ENCODE measurements around the gene CELSR1. TPM values are rescaled to one million over a fixed set of nuclear protein-coding genes. Genes with fewer than 3 reads are reported as not detected.
A peak's percentile ranks its signal among the peaks of the same experiment; 100 is the strongest.

CELSR1 gene
- total RNA-seq, 3 donors from 2014 or later, result 0.96 to 36.7 (median 21.2) TPM

DNA sequence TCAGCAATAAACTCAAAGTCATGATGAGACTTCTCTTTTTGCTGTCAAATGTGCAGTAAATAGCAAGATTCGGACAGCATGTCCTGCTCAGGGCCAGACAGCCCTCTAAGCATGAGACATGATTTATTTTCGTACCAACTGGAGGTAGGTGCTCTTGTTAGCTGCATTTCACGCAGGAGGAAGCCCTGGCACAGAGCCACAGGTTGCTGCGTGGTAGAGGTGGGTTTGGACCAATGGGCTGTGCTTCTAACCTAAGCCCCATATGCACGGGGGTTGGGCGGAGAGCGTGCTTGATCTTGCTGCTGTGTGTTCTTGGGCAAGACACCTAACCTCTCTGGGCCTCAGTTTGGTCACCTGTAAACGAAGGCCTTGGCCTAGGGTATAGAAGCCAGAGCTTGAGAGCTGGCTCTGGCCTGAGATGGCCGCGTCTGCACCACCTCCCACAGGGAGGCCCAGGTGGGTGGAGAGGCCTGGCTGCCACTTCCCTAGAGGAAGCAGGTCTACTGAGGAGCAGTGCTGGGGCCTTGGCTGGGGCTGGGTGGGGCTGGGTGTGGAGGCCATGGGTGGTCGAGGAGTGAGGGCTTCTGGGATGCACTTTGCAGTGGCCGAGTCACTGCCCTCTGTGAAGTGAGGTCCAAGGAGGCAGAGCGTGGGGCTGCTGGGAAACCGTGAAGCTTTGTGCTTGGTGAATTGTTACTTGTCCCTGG lies 44.3 kb upstream of the CELSR1 start:
- H3K9me3 ChIP-seq, result no peaks in the 10 kb centered on the region
- no peaks in the 10 kb centered on the region for H3K27me3 ChIP-seq
- no peaks in the 10 kb centered on the region for H3K36me3 ChIP-seq
- TF ChIP-seq POLR2A (IDR thresholded peaks at IDR 0.05), result no peak
- TF ChIP-seq, protein P1, sequence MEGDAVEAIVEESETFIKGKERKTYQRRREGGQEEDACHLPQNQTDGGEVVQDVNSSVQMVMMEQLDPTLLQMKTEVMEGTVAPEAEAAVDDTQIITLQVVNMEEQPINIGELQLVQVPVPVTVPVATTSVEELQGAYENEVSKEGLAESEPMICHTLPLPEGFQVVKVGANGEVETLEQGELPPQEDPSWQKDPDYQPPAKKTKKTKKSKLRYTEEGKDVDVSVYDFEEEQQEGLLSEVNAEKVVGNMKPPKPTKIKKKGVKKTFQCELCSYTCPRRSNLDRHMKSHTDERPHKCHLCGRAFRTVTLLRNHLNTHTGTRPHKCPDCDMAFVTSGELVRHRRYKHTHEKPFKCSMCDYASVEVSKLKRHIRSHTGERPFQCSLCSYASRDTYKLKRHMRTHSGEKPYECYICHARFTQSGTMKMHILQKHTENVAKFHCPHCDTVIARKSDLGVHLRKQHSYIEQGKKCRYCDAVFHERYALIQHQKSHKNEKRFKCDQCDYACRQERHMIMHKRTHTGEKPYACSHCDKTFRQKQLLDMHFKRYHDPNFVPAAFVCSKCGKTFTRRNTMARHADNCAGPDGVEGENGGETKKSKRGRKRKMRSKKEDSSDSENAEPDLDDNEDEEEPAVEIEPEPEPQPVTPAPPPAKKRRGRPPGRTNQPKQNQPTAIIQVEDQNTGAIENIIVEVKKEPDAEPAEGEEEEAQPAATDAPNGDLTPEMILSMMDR (IDR thresholded peaks at IDR 0.05), result no peak
- no peak for TF ChIP-seq POLR2AphosphoS5 (IDR thresholded peaks at IDR 0.05)
- H3K4me1 ChIP-seq, result peaks cover 8 to 10% of the 10 kb centered on the region in 2 donors
- H3K27ac ChIP-seq, result no peak overlapping the region
- H3K4me3 ChIP-seq, result no peak overlapping the region
- intact Hi-C loops (cut with DNase I; ENCODE audit: low total_unique reads), result loop anchor here (10.0 kb wide), 1 partner anchor 93 kb away; no protein-coding TSS in a partner anchor
- DNase-seq (ENCODE audit: low spot score in 2 of 2), result no peak

DNA sequence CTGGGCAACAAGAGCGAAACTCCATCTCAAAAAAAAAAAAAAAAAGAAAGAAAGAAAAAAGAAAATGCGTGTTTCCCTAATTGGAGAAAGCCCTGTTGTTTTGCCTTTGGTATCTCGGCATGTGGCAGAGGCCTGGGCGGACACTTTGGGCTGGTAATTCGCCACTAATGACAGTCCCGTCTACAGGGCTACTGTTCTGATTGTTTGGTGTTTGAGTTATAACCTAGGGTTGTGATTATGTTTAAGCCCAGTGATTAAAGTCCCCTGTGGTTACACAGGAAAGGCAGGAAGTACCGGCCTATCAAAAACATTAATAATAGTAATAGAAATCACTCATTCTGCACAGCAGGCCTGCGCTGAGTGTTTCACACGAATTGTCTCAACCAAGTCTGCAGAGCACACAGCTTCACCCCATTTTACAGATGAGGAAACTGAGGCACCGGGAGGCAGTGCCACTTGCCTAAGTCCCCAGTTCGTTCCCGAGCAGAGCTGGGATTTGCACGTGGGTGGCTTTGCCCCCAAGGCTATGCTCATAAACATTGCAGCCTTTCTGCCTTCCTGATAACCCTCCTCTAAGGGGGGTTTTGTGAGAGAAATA lies 43.6 kb upstream of the CELSR1 start:
- Histone ChIP-seq H3K36me3 (no peaks in the 10 kb centered on the region), H3K27ac (no peak overlapping the region), H3K4me3 (no peak overlapping the region), H3K27me3 (no peaks in the 10 kb centered on the region), H3K4me1 (peaks cover 10 to 12% of the 10 kb centered on the region in 2 donors), H3K9me3 (no peaks in the 10 kb centered on the region)
- intact Hi-C loops (cut with DNase I; ENCODE audit: low total_unique reads), result loop anchor here (10.0 kb wide), 1 partner anchor 94 kb away; no protein-coding TSS in a partner anchor
- TF ChIP-seq, protein P1 (IDR thresholded peaks at IDR 0.05), result no peak
- TF ChIP-seq POLR2AphosphoS5 (IDR thresholded peaks at IDR 0.05), result no peak
- no peak for TF ChIP-seq POLR2A (IDR thresholded peaks at IDR 0.05)
- no peak for DNase-seq (ENCODE audit: low spot score in 2 of 2)

DNA sequence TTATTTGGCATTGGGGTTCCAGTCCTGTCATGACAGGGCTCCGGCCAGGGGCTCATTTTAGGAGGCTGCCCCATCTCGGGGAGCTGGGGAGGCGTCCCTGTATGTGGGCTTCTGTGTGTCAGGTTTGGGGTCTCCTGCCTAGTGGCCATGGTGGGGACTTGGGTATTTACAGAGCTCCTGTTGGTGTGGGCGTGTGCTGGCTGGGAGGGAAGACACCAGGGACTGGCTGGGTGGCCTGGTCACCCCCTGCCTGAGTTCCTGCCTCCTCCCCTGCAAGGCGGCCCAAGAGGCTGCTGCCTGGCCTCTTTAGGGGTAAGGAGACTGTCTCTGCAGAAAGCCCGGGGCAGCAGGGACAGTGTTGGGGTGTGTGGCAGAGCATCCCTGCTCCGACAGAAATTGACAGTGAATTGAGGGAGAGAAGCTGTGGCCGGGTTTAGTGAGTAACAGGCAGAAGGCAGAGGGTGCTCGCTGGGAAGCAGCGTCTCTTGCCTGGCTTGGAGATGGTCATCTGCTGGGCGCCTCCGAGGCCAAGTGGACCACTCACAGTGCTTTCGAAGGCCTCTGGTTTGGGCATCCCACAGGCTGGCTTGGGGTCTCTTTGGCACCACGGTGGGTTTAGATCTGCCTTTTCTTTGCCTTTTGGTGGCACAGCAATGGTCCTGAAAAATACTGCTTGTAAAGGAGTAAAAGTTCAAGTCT lies 42.5 kb upstream of the CELSR1 start:
- Histone ChIP-seq H3K4me1 (peaks cover 13 to 16% of the 10 kb centered on the region in 2 donors), H3K36me3 (no peaks in the 10 kb centered on the region), H3K9me3 (no peaks in the 10 kb centered on the region), H3K4me3 (no peak overlapping the region), H3K27ac (peak overlapping the region in 1 of 2 donors; percentile 60), H3K27me3 (no peaks in the 10 kb centered on the region)
- TF ChIP-seq POLR2A (IDR thresholded peaks at IDR 0.05) (no peak), POLR2AphosphoS5 (IDR thresholded peaks at IDR 0.05) (no peak)
- TF ChIP-seq, protein P1 (IDR thresholded peaks at IDR 0.05), result no peak
- DNase-seq (ENCODE audit: low spot score in 2 of 2), result no peak
- intact Hi-C loops (cut with DNase I; ENCODE audit: low total_unique reads), result loop anchor here (10.0 kb wide), 1 partner anchor 95 kb away; no protein-coding TSS in a partner anchor

DNA sequence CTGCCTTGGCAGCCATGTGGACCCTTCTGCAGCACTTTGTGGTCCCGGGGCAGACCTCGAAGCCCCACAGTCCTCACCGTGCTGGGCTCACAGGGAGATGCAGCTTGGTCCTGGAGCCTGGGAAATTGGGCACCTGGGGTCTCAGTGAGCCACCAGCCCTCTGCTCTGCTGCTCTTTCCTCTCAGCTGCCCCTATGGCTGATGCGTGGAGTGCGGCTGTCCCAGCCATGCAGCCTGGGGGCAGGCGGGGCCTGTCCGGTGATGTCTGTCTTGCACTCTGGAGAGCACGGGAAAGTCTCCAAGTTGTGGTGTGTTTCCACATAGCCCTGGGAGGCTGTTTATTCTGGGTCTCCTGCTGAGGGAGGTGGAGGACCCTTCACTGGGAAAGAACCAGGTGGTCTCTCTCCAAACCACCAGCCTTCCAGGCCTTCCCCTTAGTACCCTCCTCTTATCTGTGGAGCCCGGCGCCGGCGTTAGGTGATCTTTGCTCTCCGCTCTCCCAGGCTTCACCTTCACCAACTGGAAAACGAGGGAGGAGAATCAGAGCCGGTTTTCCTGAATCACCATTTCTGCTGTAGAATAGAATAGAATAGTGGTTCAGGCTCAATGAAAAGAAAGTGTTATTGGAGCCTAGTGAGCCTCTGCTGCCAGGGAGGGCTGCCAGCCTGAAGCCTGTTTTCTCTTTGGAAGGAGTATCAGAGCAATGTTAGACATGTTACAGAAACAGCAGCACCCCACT lies 41.6 kb upstream of the CELSR1 start:
- Histone ChIP-seq H3K4me3 (peak overlapping the region in 2 of 3 donors; percentile 68 to 92), H3K27ac (peak overlapping the region; percentile 50 to 89), H3K27me3 (no peaks in the 10 kb centered on the region), H3K9me3 (no peaks in the 10 kb centered on the region), H3K36me3 (no peaks in the 10 kb centered on the region), H3K4me1 (peaks cover 13 to 22% of the 10 kb centered on the region in 2 donors)
- DNase-seq (ENCODE audit: low spot score in 2 of 2), result no peak
- intact Hi-C loops (cut with DNase I; ENCODE audit: low total_unique reads), result no loop called here
- TF ChIP-seq POLR2A (IDR thresholded peaks at IDR 0.05), result no peak
- no peak for TF ChIP-seq POLR2AphosphoS5 (IDR thresholded peaks at IDR 0.05)
- TF ChIP-seq, protein P1 (IDR thresholded peaks at IDR 0.05), result no peak
